HFFc6 (cell line): Measurements from ENCODE around the gene LAPTM4A. TPM values are rescaled to one million over a fixed set of nuclear protein-coding genes. Genes with fewer than 3 reads are reported as not detected.
A peak's percentile ranks its signal among the peaks of the same experiment; 100 is the strongest.

Experiments used
- DNase-seq: peaks from one replicate; pipeline ENCODE4 v3.0.0-alpha.2; 2018
- H3K27ac Mint-ChIP-seq: 2 replicates; pipeline ENCODE4 v1.8.0; 2020; ENCODE audit warnings: mild to moderate bottlenecking, mixed read lengths
- H3K27me3 Mint-ChIP-seq: 2 replicates; pipeline ENCODE4 v1.8.0; 2021; ENCODE audit warnings: mild to moderate bottlenecking, moderate library complexity, mixed read lengths; ENCODE audit not compliant: insufficient read depth
- H3K36me3 Mint-ChIP-seq: 2 replicates; pipeline ENCODE4 v1.8.0; 2021; ENCODE audit warnings: low read depth, mixed read lengths
- H3K4me1 Mint-ChIP-seq: 2 replicates; pipeline ENCODE4 v1.8.0; 2020; ENCODE audit warnings: low read depth, mixed read lengths
- H3K4me3 Mint-ChIP-seq: 2 replicates; pipeline ENCODE4 v1.8.0; 2020; ENCODE audit warnings: mild to moderate bottlenecking, moderate library complexity, mixed read lengths
- H3K9me3 Mint-ChIP-seq: 2 replicates; pipeline ENCODE4 v1.8.0; 2020; ENCODE audit warnings: mild to moderate bottlenecking, mixed read lengths
- CTCF ChIP-seq: fragments of 200-600 bp; sonication (generic); IDR thresholded peaks from 2 replicates; pipeline ENCODE4 v1.5.0; 2021; ENCODE audit warnings: antibody characterized with exemption, mild to moderate bottlenecking
- total RNA-seq, 6 experiments: library from RNA; stranded (reverse); fragmentation: NEBNext Ultra II Directional; extraction: Animal tissue kit (Norgen Biotek cat#: 25700); gene quantifications; 2 replicates in 1 of 6; 3 replicates in 5 of 6; pipeline ENCODE4 v1.2.3, GENCODE V29; 2021

LAPTM4A gene
- total RNA-seq, 6 experiments from 2014 or later: 218 to 254 (median 240) TPM

- Mint-ChIP-seq H3K4me1 (peaks cover 6% of the 10 kb centered on the region), H3K36me3 (peaks cover 19% of the 10 kb centered on the region), H3K27ac (no peak overlapping the region), H3K27me3 (peaks cover 5% of the 10 kb centered on the region; the same call in 1 of the 2 replicates), H3K4me3 (no peak overlapping the region), H3K9me3 (peaks cover 17% of the 10 kb centered on the region)
- no peak for DNase-seq
- TF ChIP-seq CTCF: peak; percentile 19; the same call in 1 of the 2 replicates
Measured at GRCh38 chr2:20016346-20016745, 35.1 kb downstream of the LAPTM4A start.

- peaks cover 14% of the 10 kb centered on the region for H3K36me3 Mint-ChIP-seq
- no peak overlapping the region for H3K4me3 Mint-ChIP-seq
Measured at GRCh38 chr2:20015482-20016083, 35.8 kb downstream of the LAPTM4A start.

GRCh38 chr2:20013126-20013849 lies 38.1 kb downstream of the LAPTM4A start:
- TF ChIP-seq CTCF: no peak
- peak overlapping the region; percentile 36; the same call in 1 of the 2 replicates for H3K27ac Mint-ChIP-seq

More at GRCh38 chr2:20015482-20016083, 35.8 kb downstream of the LAPTM4A start:
- peaks cover 11% of the 10 kb centered on the region for H3K9me3 Mint-ChIP-seq
- peaks cover 6% of the 10 kb centered on the region for H3K4me1 Mint-ChIP-seq
- TF ChIP-seq CTCF: peak; percentile 90
- no peak overlapping the region for H3K27ac Mint-ChIP-seq
- peaks cover 5% of the 10 kb centered on the region for H3K27me3 Mint-ChIP-seq
- peak; percentile 48 for DNase-seq

GRCh38 chr2:20012282-20013125 lies 38.9 kb downstream of the LAPTM4A start, which contains the start of gene MATN3:
Gene MATN3, minus strand, starts transcription at chr2:20012668. Its CDS starts 37 bp downstream, at chr2:20012631.
- Mint-ChIP-seq H3K27me3 (peaks cover 12% of the 10 kb centered on the region), H3K4me1 (peaks cover 6% of the 10 kb centered on the region), H3K36me3 (peaks cover 5% of the 10 kb centered on the region; the same call in 1 of the 2 replicates), H3K27ac (peak within 1 kb of the TSS; percentile 36; the same call in 1 of the 2 replicates), H3K4me3 (peak within 1 kb of the TSS; percentile 83), H3K9me3 (peaks cover 5% of the 10 kb centered on the region; the same call in 1 of the 2 replicates)
- DNase-seq: no peak
- no peak for TF ChIP-seq CTCF

More at GRCh38 chr2:20013126-20013849, 38.1 kb downstream of the LAPTM4A start:
- H3K36me3 Mint-ChIP-seq: peaks cover 5% of the 10 kb centered on the region; the same call in 1 of the 2 replicates
- peaks cover 12% of the 10 kb centered on the region for H3K27me3 Mint-ChIP-seq
- H3K4me1 Mint-ChIP-seq: peaks cover 6% of the 10 kb centered on the region
- peak overlapping the region; percentile 83 for H3K4me3 Mint-ChIP-seq
- H3K9me3 Mint-ChIP-seq: peaks cover 5% of the 10 kb centered on the region; the same call in 1 of the 2 replicates
- DNase-seq: no peak

- Mint-ChIP-seq H3K4me3 (peak overlapping the region; percentile 74), H3K36me3 (peaks cover 5% of the 10 kb centered on the region; the same call in 1 of the 2 replicates), H3K9me3 (peaks cover 5% of the 10 kb centered on the region; the same call in 1 of the 2 replicates), H3K4me1 (peaks cover 6% of the 10 kb centered on the region), H3K27ac (no peak overlapping the region), H3K27me3 (peaks cover 12% of the 10 kb centered on the region)
- no peak for DNase-seq
- TF ChIP-seq CTCF: no peak
Measured at GRCh38 chr2:20012032-20012281, 39.5 kb downstream of the LAPTM4A start.
